A549 (cell line): ENCODE measurements around the gene SEPTIN7.

Experiments used
- HDAC2 ChIP-seq: fragments of 200-600 bp; sonication (generic); IDR thresholded peaks from 2 replicates; pipeline ENCODE4 v1.6.1; 2016
- JUN ChIP-seq, 2 experiments: fragments of >200 bp; sonication (Bioruptor Twin); formaldehyde crosslinking; IDR thresholded peaks; 2 replicates in 1 of 2; 3 replicates in 1 of 2; pipeline ENCODE4 v1.6.1; 2016 to 2017
- POLR2A ChIP-seq: IDR thresholded peaks from 2 replicates; pipeline ENCODE4 v1.6.1; 2012; ENCODE audit warnings: mild to moderate bottlenecking, low read length
- RAD21 ChIP-seq, 2 experiments: fragments of >200 bp in 1 of 2; sonication (Bioruptor Twin) in 1 of 2; formaldehyde crosslinking in 1 of 2; IDR thresholded peaks in 1 of 2; conservative IDR thresholded peaks in 1 of 2; 2 replicates in 1 of 2; 3 replicates in 1 of 2; pipeline ENCODE4 v1.6.1; 2012 to 2018; ENCODE audit warnings: inconsistent platforms in 1 of 2
- TF ChIP-seq, protein P1 (sequence below): IDR thresholded peaks from 2 replicates; pipeline ENCODE4 v1.6.1; 2012

DNA sequence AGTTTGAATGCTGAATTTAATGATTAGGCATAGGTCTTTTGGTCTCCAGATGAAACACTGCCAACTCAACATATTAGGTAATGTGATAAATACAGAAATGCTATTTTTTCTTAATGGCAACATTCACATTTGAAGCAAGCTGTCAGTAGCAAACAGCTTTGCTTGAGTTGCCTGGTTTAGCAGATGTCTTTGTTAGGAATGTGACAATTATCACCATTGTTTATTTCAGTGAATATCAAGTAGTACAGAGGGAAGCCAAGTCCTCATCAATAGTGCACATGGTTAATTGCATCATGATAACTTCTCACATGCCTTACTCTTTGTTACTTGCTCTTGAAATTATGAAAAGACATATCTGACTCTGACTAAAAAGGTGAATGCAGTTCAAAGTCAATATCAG, 23.7 kb upstream of the SEPTIN7 start:
- TF ChIP-seq RAD21 (conservative IDR thresholded peaks at IDR 0.05 in 1 of 2, IDR thresholded peaks at IDR 0.05 in 1 of 2) (no peak), HDAC2 (no peak), JUN (IDR thresholded peaks at IDR 0.05) (no peak), POLR2A (no peak)
- TF ChIP-seq, protein P1, sequence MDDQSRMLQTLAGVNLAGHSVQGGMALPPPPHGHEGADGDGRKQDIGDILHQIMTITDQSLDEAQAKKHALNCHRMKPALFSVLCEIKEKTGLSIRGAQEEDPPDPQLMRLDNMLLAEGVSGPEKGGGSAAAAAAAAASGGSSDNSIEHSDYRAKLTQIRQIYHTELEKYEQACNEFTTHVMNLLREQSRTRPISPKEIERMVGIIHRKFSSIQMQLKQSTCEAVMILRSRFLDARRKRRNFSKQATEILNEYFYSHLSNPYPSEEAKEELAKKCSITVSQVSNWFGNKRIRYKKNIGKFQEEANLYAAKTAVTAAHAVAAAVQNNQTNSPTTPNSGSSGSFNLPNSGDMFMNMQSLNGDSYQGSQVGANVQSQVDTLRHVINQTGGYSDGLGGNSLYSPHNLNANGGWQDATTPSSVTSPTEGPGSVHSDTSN: no peak
